RWPE2 (cell line): ENCODE data around the gene CDH2.

Experiments used
- ATAC-seq: fragments of 200-7000 bp; cut with Tn5 transposase; 3 replicates; pipeline ENCODE4 v1.9.1; 2021; ENCODE audit warnings: low read depth
- DNase-seq: peaks from one replicate; pipeline ENCODE4 v3.0.0-alpha.2; 2020; ENCODE audit warnings: low spot score
- H3K27ac ChIP-seq: fragments of 450-650 bp; 2 replicates; pipeline ENCODE4 v1.5.1; 2017; ENCODE audit warnings: mild to moderate bottlenecking; ENCODE audit not compliant: poor library complexity, severe bottlenecking
- H3K27me3 ChIP-seq: fragments of 250-450 bp; sonication (Bioruptor Pico); 2 replicates; pipeline ENCODE4 v1.5.1; 2021; ENCODE audit warnings: mild to moderate bottlenecking, moderate library complexity; ENCODE audit not compliant: insufficient read depth, poor library complexity, severe bottlenecking
- H3K36me3 ChIP-seq: fragments of 250-450 bp; sonication (Bioruptor Pico); 2 replicates; pipeline ENCODE4 v1.5.1; 2020; ENCODE audit warnings: low read depth, mild to moderate bottlenecking, moderate library complexity
- H3K4me1 ChIP-seq: fragments of 250-450 bp; sonication (Bioruptor Pico); 2 replicates; pipeline ENCODE4 v1.5.1; 2021; ENCODE audit warnings: mild to moderate bottlenecking, moderate library complexity; ENCODE audit not compliant: insufficient read depth, poor library complexity, severe bottlenecking
- H3K4me3 ChIP-seq: fragments of 250-450 bp; sonication (Bioruptor Pico); 2 replicates; pipeline ENCODE4 v1.5.1; 2021; ENCODE audit warnings: mild to moderate bottlenecking, moderate library complexity; ENCODE audit not compliant: severe bottlenecking
- H3K9me3 ChIP-seq: fragments of 250-450 bp; sonication (Bioruptor Pico); 2 replicates; pipeline ENCODE4 v1.5.1; 2021; ENCODE audit warnings: mild to moderate bottlenecking, moderate library complexity; ENCODE audit not compliant: severe bottlenecking
- TF ChIP-seq, protein P1 (sequence below): fragments of 450-650 bp; IDR thresholded peaks from one replicate; pipeline ENCODE4 v1.5.1; 2017; ENCODE audit warnings: mild to moderate bottlenecking, moderate library complexity; ENCODE audit not compliant: poor library complexity, severe bottlenecking

The CDH2 gene

GRCh38 chr18:28027755-28028154 is 149.2 kb downstream of the CDH2 start:
- DNase-seq (no peak), ATAC-seq (no peak)
- TF ChIP-seq, protein P1, sequence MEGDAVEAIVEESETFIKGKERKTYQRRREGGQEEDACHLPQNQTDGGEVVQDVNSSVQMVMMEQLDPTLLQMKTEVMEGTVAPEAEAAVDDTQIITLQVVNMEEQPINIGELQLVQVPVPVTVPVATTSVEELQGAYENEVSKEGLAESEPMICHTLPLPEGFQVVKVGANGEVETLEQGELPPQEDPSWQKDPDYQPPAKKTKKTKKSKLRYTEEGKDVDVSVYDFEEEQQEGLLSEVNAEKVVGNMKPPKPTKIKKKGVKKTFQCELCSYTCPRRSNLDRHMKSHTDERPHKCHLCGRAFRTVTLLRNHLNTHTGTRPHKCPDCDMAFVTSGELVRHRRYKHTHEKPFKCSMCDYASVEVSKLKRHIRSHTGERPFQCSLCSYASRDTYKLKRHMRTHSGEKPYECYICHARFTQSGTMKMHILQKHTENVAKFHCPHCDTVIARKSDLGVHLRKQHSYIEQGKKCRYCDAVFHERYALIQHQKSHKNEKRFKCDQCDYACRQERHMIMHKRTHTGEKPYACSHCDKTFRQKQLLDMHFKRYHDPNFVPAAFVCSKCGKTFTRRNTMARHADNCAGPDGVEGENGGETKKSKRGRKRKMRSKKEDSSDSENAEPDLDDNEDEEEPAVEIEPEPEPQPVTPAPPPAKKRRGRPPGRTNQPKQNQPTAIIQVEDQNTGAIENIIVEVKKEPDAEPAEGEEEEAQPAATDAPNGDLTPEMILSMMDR = no peak
- Histone ChIP-seq H3K36me3 (no peaks in the 10 kb centered on the region), H3K27ac (no peak overlapping the region), H3K9me3 (no peaks in the 10 kb centered on the region), H3K27me3 (no peaks in the 10 kb centered on the region), H3K4me1 (peaks cover 9% of the 10 kb centered on the region), H3K4me3 (no peak overlapping the region)

GRCh38 chr18:28019425-28020108 is 157.4 kb downstream of the CDH2 start:
- H3K27ac ChIP-seq = peak overlapping the region; percentile 48

GRCh38 chr18:28018351-28018750 is 158.6 kb downstream of the CDH2 start:
- H3K4me1 ChIP-seq = peaks cover 15% of the 10 kb centered on the region
- ATAC-seq (no peak), DNase-seq (no peak)
- no peak overlapping the region for H3K27ac ChIP-seq
- no peaks in the 10 kb centered on the region for H3K36me3 ChIP-seq
- TF ChIP-seq, protein P1 = no peak
- H3K27me3 ChIP-seq = no peaks in the 10 kb centered on the region
- H3K9me3 ChIP-seq = no peaks in the 10 kb centered on the region
- no peak overlapping the region for H3K4me3 ChIP-seq

More at GRCh38 chr18:28019425-28020108, 157.4 kb downstream of the CDH2 start:
- TF ChIP-seq, protein P1 = no peak
- H3K36me3 ChIP-seq = no peaks in the 10 kb centered on the region
- H3K4me3 ChIP-seq = no peak overlapping the region
- H3K9me3 ChIP-seq = no peaks in the 10 kb centered on the region
- DNase-seq (no peak), ATAC-seq (peak; percentile 96)
- H3K4me1 ChIP-seq = peaks cover 15% of the 10 kb centered on the region
- no peaks in the 10 kb centered on the region for H3K27me3 ChIP-seq

DNA sequence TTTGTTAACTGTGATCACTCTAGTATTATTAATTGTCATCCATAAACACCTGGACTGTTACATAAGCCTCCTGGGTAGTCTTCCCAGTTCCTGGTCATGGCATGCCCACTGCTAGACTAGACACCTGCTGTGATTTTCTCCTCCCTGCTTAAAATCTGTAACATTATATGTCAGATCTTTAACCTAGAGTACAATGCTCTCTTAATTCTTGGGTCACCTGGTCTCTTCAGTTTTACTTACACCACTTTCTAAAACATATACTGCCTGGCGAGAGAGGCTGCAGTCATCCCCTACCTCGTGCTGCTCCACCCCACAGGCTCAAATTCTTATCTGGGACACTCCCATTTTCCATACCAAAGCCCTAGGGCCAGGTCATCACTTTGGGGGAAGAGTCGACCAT is 161.3 kb downstream of the CDH2 start:
- peaks cover 15% of the 10 kb centered on the region for H3K4me1 ChIP-seq
- H3K27ac ChIP-seq = no peak overlapping the region
- TF ChIP-seq, protein P1 = no peak
- no peaks in the 10 kb centered on the region for H3K27me3 ChIP-seq
- ATAC-seq (no peak), DNase-seq (no peak)
- H3K36me3 ChIP-seq = peaks cover 4% of the 10 kb centered on the region; the same call in 1 of the 2 replicates
- H3K9me3 ChIP-seq = no peaks in the 10 kb centered on the region
- H3K4me3 ChIP-seq = no peak overlapping the region

DNA sequence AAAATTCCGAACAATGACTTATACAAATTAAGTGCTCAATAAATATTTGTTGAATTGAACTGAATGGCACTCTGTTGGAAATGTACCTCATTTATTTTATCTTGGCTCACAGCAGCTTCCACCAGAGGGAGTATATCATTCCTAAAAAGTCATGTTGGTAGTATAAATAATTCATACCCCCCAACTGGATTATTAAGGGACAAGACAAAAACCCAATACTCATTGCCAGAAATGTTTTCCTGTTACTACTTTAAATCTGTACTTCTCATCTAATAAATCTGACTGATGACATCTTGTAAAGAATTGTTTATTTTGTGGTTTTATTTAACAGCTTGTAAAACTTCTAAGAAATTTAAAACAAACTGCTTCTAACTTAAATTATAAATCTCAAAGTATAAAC is 163.9 kb downstream of the CDH2 start:
- no peak overlapping the region for H3K27ac ChIP-seq

More for the DNA sequence above, 163.9 kb downstream of the CDH2 start:
- Histone ChIP-seq H3K36me3 (peaks cover 4% of the 10 kb centered on the region; the same call in 1 of the 2 replicates), H3K9me3 (no peaks in the 10 kb centered on the region), H3K4me3 (no peak overlapping the region), H3K27me3 (no peaks in the 10 kb centered on the region), H3K4me1 (no peaks in the 10 kb centered on the region)
- no peak for ATAC-seq
- no peak for DNase-seq
- TF ChIP-seq, protein P1 = peak; percentile 62
